GM12873 (cell line): Measurements from ENCODE around the gene KIAA1671.

ENCODE experiments used
- TF ChIP-seq, protein P1 (sequence below): IDR thresholded peaks from 2 replicates; pipeline ENCODE4 v1.5.1; 2012; ENCODE audit warnings: low read depth, mild to moderate bottlenecking, moderate library complexity, low read length, control low read depth; ENCODE audit not compliant: insufficient read depth; ENCODE audit errors: missing control alignments

Gene KIAA1671

GRCh38 chr22:24976442-24977218 is 24.1 kb downstream of the KIAA1671 start:
- TF ChIP-seq, protein P1, sequence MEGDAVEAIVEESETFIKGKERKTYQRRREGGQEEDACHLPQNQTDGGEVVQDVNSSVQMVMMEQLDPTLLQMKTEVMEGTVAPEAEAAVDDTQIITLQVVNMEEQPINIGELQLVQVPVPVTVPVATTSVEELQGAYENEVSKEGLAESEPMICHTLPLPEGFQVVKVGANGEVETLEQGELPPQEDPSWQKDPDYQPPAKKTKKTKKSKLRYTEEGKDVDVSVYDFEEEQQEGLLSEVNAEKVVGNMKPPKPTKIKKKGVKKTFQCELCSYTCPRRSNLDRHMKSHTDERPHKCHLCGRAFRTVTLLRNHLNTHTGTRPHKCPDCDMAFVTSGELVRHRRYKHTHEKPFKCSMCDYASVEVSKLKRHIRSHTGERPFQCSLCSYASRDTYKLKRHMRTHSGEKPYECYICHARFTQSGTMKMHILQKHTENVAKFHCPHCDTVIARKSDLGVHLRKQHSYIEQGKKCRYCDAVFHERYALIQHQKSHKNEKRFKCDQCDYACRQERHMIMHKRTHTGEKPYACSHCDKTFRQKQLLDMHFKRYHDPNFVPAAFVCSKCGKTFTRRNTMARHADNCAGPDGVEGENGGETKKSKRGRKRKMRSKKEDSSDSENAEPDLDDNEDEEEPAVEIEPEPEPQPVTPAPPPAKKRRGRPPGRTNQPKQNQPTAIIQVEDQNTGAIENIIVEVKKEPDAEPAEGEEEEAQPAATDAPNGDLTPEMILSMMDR: no peak

DNA sequence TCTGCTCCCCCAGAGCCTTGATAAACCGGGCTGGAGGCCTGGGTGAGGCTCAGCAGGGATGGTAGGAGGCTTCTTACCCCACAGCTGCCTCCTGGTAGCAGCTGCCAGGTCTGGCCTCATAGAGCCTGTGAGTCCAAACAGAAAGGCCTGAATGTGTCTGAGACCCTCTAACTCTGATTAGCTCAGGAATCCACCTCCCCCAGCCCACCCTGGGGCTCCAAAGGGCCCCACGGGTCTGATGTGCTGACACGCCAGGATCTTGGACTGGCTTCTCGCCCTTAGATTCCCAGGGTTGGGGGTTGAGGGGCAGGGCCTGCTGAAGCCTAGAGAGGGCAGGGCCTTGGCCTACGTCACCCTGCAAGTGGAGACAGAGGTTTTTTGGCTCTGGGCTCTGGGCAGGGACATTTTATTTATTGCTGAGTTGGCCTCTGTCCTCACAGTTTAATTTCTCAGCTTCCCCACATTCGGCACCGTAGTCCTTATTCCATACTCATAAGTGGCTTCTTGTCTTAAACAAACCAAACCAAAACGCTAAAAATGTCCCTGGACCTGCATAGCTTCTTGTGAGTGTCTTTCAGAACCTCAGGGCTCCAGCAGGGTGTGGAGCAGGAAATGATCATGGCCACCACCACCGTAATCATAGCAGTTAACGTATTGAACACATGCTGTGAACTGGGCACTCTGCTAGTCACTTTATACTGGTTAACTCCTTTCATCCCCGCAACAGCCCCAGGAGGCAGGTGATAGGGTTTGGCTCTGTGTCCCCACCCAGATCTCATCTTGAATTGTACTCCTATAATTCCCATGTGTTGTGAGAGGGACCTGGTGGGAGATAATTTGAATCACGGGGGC is 25.1 kb downstream of the KIAA1671 start:
- TF ChIP-seq, protein P1: no peak

DNA sequence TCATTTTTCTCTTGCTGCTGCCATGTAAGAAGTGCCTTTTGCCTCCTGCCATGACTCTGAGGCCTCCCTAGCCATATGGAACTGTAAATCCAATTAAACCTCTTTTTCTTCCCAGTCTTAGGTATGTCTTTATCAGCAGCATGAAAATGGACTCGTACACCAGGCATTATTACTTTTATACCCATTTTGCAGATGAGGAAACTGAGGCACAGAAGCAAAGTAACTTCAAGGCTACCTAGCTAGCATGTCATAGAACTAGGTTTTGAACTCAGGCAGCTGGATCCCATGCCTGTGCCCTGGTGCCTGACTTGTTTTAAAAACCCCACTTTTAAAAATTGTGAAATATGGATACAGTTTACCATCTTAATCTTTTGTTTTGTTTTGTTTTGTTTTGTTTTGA is 25.8 kb downstream of the KIAA1671 start:
- TF ChIP-seq, protein P1: no peak

DNA sequence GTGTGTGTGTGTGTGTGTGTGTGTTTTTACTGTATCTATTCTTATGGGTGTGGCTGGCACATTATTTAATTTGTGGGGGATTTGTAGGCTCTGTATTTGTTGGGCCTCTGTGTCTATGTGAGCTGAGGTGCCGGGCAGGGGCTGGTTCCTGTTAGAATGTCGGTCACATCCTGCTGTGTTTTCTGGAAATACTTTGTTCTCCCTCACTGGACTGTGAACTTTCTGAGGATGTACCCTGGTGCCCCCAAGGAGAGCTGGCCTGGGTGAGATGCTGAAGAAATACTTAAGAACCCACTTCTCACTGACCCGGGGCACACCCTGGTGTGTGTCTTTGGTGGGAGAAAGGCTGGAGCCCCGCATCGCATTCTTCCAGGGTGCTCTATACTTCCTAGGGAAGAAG is 28.6 kb downstream of the KIAA1671 start:
- TF ChIP-seq, protein P1: no peak

GRCh38 chr22:24981656-24982055 is 29.1 kb downstream of the KIAA1671 start:
- TF ChIP-seq, protein P1: no peak

GRCh38 chr22:24982301-24983056 is 30.0 kb downstream of the KIAA1671 start:
- TF ChIP-seq, protein P1: no peak
